Body of pancreas (tissue), 4 donors: ENCODE results near the gene UBE2E2.

Source experiments
- POLR2A ChIP-seq, 3 donors: fragments of 450-650 bp; IDR thresholded peaks; one replicate each; pipeline ENCODE4 v1.6.1; 2016; ENCODE audit warnings: antibody characterized with exemption in 3 of 3, mild to moderate bottlenecking in 2 of 3
- TF ChIP-seq, protein P1 (sequence below), 7 experiments: fragments of 450-650 bp in 4 of 7; fragments of 200-600 bp in 3 of 7; sonication (generic) in 3 of 7; IDR thresholded peaks; one replicate each; pipeline ENCODE4 v1.5.1; 2016 to 2019; ENCODE audit warnings: antibody characterized with exemption in 7 of 7

DNA sequence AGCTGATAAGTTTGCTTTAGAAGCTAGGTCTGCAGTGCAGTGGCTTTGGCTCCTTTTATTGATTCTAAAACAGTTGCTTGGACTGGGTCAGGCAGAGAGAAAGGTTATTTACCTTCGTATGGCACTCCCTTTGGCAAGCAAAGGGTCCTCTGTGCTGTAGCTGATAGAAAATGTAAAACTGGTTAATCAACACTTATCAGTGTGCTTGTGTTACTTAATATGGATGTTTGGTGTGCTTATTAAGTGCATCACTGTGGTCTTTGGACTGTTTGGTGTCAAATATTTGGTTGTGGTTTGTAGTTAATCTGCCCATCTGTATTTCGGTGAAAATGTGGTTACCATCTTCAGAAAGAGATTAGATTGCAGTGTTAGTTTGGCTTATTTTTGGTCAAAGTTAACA, 16.0 kb downstream of the UBE2E2 start:
- TF ChIP-seq, protein P1, sequence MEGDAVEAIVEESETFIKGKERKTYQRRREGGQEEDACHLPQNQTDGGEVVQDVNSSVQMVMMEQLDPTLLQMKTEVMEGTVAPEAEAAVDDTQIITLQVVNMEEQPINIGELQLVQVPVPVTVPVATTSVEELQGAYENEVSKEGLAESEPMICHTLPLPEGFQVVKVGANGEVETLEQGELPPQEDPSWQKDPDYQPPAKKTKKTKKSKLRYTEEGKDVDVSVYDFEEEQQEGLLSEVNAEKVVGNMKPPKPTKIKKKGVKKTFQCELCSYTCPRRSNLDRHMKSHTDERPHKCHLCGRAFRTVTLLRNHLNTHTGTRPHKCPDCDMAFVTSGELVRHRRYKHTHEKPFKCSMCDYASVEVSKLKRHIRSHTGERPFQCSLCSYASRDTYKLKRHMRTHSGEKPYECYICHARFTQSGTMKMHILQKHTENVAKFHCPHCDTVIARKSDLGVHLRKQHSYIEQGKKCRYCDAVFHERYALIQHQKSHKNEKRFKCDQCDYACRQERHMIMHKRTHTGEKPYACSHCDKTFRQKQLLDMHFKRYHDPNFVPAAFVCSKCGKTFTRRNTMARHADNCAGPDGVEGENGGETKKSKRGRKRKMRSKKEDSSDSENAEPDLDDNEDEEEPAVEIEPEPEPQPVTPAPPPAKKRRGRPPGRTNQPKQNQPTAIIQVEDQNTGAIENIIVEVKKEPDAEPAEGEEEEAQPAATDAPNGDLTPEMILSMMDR (IDR thresholded peaks at IDR 0.05) = no peak
- TF ChIP-seq POLR2A (IDR thresholded peaks at IDR 0.05) = no peak
